WTC11 (cell line): ENCODE measurements around the gene HBEGF.

Experiments used
- CREB1 ChIP-seq: sonication (generic); formaldehyde crosslinking; IDR thresholded peaks from 2 replicates; pipeline ENCODE4 v1.8.0; 2023; ENCODE audit warnings: mild to moderate bottlenecking, missing genetic modification reagents
- IRF2 ChIP-seq: sonication (generic); formaldehyde crosslinking; IDR thresholded peaks from 2 replicates; pipeline ENCODE4 v1.8.0; 2022; ENCODE audit warnings: low read depth, missing genetic modification reagents, borderline replicate concordance
- NFATC4 ChIP-seq: fragments of 250-450 bp; sonication (Bioruptor Pico); IDR thresholded peaks from 2 replicates; pipeline ENCODE4 v1.9.0; 2021; ENCODE audit warnings: mild to moderate bottlenecking
- ZNF232 ChIP-seq: sonication (generic); formaldehyde crosslinking; IDR thresholded peaks from 2 replicates; pipeline ENCODE4 v1.8.0; 2022; ENCODE audit warnings: mild to moderate bottlenecking, missing genetic modification reagents
- TF ChIP-seq, protein P1 (sequence below): fragments of 200-600 bp; IDR thresholded peaks from 2 replicates; pipeline ENCODE4 v1.8.0; 2022; ENCODE audit warnings: antibody characterized with exemption
- TF ChIP-seq, protein P2 (sequence below): sonication (generic); formaldehyde crosslinking; IDR thresholded peaks from 2 replicates; pipeline ENCODE4 v1.8.1; 2022; ENCODE audit warnings: missing genetic modification reagents, borderline replicate concordance

DNA sequence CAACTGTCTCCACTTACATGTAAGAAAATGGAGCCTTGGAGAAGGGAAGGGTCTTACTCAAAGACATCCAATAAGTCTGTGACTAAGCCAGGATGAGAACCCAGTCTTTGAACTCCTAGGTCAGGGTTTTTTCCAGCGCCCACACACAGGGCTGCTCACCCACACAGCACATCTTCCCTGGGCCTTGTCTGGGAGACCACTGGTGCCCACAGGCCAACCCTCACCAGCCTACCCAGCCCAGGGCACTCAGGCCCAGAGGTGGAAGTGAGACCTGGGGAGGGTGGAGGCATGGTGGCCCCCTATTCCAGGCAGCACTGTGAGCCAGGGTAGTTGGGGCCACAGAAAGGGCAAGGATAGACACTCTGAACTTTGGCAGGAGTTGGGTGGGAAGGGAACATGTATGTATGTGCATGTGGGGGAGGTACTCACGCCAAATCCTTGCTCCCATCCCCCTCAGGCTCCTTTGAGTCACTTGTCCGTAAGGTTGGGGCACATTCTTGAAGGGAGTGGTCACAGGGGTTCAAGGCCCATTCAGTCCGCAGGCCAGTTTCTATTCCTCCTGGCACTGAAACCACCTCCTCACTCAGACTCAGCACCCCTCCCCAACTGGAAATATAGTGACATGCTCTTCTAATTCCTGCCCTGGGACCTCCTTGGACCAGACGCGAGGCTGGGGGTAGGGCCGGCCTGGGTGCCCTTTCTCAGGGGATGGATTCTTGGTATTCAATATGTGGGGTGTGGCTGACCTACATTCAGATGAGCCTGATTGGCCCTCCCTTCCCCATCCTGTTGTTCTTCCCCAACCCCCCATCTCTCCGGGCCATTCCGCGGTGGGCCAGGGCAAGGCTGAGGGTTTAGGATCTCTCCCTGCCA, 10.7 kb upstream of the HBEGF start:
- TF ChIP-seq, protein P1, sequence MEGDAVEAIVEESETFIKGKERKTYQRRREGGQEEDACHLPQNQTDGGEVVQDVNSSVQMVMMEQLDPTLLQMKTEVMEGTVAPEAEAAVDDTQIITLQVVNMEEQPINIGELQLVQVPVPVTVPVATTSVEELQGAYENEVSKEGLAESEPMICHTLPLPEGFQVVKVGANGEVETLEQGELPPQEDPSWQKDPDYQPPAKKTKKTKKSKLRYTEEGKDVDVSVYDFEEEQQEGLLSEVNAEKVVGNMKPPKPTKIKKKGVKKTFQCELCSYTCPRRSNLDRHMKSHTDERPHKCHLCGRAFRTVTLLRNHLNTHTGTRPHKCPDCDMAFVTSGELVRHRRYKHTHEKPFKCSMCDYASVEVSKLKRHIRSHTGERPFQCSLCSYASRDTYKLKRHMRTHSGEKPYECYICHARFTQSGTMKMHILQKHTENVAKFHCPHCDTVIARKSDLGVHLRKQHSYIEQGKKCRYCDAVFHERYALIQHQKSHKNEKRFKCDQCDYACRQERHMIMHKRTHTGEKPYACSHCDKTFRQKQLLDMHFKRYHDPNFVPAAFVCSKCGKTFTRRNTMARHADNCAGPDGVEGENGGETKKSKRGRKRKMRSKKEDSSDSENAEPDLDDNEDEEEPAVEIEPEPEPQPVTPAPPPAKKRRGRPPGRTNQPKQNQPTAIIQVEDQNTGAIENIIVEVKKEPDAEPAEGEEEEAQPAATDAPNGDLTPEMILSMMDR, result no peak
- no peak for TF ChIP-seq CREB1 (CRISPR knock-in tag)
- TF ChIP-seq NFATC4 (CRISPR knock-in tag), result no peak
- TF ChIP-seq IRF2, result no peak
- TF ChIP-seq, protein P2, sequence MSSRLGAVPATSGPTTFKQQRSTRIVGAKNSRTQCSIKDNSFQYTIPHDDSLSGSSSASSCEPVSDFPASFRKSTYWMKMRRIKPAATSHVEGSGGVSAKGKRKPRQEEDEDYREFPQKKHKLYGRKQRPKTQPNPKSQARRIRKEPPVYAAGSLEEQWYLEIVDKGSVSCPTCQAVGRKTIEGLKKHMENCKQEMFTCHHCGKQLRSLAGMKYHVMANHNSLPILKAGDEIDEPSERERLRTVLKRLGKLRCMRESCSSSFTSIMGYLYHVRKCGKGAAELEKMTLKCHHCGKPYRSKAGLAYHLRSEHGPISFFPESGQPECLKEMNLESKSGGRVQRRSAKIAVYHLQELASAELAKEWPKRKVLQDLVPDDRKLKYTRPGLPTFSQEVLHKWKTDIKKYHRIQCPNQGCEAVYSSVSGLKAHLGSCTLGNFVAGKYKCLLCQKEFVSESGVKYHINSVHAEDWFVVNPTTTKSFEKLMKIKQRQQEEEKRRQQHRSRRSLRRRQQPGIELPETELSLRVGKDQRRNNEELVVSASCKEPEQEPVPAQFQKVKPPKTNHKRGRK (CRISPR knock-in tag), result no peak
- no peak for TF ChIP-seq ZNF232 (CRISPR knock-in tag)
